Measurements from ENCODE around the gene SLIT3.

Gene SLIT3

DNA sequence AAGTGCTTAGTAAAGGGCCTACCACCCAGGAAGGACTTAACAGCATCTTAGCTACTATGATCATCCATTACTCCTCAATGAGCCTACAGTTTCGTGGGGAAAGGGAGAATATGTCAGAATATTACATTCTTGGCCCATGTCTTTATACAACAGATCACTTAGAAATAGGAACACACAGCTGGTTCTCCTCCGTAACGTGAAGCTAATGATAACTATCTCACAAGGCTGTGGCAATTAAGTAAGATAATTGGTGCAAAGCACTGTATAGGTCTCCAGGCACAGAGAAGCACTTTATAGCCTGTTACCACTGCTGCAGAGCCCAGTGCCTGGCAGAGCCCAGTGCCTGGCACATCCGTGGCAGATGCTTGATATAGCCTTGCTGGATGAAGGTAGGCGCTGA is 347.6 kb downstream of the SLIT3 start:
- DNase-seq (ENCODE audit: low spot score), result no peak

DNA sequence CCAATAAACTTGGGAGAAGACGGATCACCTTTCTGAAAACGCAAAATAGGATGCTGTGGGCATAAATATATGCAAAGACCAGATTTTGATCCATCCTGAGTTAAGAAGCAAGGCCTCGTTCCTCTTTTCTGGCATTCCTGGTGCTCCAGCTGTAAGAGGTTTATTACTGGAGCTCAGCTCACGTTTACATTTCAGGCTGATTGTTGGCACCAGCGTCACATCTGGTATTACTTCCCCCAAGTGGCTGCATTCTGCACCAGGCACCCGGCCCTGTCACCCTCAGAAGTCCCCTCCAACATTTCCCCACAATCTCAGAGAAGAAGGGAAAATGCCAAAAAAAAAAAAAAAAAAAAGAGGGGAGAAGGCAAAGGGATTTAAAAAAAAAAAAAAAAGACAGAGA is 348.7 kb downstream of the SLIT3 start:
- no peak for DNase-seq (ENCODE audit: low spot score)

DNA sequence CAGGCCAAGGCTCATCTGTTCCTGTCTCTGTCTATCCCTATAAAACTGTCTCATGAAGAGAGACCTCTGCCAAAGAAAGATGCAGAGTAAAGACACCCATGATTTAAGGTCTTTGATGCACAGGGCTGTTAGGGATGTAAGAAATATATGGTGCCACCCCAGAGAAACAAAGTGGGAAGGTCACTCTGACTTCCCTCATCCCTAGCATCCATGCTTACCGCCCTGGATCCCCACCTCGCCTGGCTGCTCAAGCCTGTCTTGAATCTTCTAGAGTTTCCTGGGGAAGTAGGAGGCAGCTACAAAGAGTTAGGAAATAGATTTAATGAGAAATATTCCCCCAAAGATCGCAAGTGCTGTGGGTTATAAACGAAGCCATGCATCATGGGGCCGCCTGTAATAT is 349.2 kb downstream of the SLIT3 start:
- DNase-seq (ENCODE audit: low spot score), result no peak

DNA sequence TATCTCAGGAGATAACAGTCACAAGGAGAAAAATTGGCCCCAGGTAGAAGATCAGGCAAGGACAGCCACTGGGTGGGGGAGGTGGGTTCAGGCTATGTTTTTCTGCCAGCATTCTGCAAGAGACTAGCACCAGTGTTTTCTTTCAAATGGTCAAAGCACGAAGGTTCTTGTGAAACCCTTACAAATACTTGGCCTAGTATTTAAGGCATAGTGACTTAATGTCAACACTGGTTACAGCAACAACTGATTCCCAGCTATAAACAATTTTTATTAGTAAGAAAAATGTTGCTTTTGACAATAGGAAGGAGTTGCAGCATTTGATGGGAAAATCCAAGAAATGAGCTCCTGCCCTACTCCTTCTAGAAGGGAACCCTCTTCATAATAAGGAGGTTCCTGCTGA is 349.6 kb downstream of the SLIT3 start:
- DNase-seq (ENCODE audit: low spot score), result no peak

DNA sequence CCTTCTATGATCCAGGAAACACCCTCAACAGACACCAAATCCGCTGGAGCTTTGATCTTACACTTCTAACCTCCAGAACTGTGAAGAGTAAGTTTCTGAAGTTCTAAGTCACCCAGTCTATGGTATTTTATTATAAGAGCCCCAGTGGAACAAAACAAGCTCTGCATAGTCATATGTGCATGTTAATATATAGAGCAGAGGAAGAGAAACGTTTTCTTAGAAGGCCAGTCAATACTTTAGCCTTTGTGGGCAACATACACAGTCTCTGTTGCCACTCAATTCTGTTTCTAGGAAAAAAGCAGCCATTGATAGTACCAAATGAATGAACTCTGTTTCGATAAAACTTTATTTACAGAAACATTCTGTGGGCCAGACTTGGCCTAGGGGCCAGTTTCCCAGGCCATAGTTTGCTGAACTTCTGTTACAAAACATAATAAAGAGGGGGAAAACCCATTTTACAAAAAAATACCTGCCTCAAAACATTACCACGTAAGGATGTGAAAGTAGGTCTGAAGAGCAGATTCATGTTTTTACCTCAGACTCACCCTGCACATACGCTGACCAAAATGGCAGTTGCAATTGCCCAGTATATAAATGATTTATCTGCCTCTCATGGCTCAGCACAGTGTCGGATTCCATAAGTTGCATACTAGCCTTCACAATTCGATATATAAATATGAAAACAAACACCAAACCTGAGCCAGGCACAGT is 350.5 kb downstream of the SLIT3 start:
- DNase-seq (ENCODE audit: low spot score), result no peak

DNA sequence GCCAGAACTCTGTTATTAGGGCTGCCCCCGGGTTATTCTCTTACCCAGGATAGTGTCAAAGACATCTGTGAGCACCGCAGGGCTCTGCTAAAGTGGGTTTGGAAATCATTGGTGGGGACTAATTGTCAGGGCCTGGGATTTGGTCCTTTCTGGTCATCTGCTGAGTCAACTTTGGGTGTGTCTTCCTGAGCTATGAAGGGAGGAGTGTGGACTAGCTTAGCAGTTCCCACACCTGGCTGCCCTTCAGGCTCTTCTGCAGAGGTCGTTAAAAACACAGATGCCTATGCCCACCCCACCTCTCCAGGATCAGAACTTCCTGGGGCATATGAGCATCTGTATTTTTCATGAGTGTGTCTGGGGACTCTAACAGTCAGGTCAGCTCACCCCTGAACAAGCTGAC is 352.2 kb downstream of the SLIT3 start:
- no peak for DNase-seq (ENCODE audit: low spot score)

DNA sequence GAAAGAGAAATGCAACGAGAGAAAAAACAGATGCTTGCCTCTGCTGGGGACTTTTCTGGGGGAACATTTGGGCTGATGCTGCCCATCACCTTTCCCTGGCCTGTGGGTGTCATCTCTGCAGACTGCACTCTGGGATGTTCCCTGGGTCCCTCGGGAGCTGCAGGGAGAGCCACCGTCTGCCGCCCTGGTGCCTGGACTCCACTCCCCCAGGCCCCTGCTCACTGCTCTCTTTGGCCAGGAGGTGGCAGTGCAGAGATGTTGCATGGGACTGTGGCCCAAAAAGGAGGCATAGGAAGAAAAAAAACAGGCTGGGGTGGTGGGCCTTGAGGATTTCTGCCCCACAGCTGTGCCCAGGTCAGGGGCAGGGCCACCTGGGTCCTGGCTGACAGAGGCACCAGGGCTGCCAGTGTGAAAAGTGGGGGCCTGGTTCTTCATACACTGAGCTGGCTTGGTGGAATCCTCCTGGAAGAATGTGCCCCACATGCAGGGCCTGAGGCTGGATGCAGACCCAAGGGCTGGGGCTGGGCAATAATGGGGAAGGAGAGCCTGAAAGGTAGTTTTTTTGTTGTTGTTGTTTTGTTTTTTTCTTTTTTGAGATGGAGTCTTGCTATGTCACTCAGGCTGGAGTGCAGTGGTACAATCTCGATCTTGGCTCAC is 353.6 kb downstream of the SLIT3 start:
- DNase-seq (ENCODE audit: low spot score), result peak; percentile 81

DNA sequence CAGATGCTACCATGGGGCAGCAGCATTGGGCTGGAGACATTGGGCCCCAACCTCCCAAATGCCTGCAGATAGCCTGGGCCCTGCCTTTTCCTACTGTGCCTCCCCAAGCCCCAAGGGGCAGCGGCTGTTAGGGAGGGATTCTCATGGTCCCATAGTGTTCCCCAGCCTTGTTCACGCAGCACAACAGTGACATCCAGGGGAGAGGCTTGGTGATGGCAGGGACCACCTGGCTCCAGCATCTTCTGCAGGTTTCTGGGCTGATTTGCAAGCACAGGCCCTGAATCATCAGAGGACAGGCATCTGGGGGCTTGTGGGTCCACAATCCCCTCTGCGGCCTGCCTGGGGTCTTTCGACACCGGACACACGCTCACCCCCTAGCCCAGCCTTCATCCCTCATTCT is 354.6 kb downstream of the SLIT3 start:
- DNase-seq (ENCODE audit: low spot score), result peak; percentile 60

DNA sequence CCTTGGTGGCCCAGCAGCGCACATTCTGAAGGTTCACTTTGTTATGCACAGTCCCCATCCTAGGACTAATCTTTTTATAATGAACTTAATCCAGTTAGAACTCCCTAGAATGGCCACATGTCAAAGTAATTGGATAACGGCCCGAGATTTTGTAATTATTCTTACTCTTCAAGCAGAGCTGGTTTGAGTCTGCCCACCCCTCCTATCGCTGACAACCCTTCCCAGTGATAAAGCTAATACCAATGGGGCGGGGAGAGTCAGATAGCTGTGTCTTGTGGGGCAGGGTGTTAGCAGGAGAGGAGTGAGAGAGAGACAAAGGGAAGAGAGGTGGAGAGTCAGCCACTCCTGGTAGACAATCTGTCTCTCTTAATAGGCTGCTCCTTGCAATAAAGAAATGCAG is 356.9 kb downstream of the SLIT3 start:
- peak; percentile 52 for DNase-seq (ENCODE audit: low spot score)

DNA sequence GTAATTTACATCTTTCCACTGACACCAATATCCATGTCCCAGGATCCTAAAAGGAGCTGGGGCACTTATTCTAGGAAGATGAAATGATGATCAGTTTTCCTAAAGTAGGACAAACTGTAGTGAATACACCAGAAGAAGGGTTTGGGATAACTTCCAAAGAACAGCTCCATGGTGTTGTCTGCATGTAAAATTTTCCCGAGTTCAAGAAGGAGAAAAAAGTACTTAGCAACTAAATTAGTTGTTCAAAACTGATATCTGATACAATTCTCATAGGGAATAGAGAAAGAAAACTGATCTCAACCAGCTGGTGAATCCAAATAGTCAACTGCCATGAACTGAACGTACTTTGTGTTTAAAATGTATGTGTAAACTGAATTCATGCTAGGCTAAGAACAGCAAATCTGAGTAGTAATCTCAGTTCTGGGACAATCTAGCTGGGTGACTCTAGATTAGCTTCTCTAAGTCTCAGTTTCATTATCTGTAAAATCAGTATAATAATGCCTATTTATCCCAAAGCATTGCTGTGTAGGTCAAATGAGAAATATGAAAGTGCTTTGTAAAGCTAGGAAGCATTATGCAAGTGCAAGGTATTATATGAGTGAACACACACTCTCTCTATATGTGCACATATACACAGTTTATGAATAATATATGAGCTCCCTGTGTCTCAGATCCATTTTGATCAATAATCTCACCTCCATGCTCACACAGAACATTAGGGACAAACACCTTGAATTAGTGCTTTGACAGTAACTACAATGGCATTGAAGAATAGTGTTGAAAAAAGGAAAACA is 357.7 kb downstream of the SLIT3 start:
- no peak for DNase-seq (ENCODE audit: low spot score)

DNA sequence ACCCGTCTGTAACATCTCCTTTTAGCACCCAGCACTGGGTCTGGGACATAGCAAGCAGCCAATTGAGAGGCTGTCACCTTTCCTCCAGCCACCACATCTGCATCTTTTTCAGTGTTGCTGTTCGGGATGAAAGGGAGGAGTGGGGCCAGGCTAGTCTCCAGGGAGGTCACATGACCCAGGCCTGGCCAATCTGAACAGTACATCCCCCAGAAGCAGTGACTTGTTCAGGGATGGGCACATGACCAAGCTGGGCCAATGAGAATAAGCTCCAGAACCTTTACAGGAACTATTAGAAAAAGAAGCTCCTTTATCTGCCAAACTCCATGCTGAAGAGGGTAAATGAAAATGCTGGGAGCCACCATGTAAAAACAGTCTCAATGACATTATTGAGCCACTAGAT is 359.0 kb downstream of the SLIT3 start:
- DNase-seq (ENCODE audit: low spot score), result no peak

DNA sequence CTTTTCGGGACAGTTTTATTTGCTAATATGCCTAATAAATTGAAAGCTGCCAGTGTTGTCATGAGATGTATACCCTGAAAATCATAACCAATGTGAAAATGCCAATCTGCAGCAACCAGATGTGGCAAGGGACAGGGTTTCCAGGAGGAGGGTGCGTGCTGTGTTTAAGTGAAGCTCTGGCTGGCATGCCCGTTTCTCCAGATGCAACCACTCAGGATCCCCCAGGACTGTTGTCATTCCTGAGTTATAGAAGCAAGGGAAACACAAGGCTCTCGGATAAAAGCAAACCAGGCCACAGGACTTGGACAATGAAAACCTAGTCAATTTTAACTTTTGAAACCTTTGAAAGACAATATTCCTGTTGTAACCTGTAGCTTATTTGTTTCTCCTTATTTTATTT is 360.2 kb downstream of the SLIT3 start:
- no peak for DNase-seq (ENCODE audit: low spot score)

DNA sequence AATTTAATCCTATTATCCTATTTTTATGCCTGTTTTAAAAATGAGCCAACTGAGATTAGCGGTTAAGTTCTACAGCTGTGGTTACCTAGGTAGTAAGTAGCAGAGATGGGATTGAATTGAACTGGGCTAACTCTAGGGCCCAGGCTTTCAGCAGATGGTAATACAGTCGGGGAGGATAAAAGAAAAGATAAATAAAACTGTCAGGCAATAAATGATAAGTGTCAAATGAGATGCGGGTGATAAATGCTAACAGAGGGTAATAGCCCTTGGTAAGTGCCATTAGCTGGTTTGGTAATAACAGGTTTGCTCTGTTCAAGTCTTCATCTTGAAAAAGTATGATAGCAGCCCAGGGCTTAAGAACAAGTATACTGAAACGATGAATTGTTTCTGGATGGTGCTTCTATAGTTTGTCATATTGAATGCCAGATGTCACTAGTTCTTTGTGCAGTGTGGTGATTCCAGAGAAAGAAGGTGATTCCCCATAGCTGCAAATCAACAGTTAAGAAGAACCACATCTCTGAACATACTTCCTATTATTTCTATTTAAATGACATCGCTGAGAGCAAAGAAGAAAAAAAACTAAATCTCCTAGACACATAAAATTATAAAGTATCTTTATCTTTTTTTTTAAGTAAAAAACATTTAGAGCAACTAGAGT is 360.9 kb downstream of the SLIT3 start:
- no peak for DNase-seq (ENCODE audit: low spot score)

DNA sequence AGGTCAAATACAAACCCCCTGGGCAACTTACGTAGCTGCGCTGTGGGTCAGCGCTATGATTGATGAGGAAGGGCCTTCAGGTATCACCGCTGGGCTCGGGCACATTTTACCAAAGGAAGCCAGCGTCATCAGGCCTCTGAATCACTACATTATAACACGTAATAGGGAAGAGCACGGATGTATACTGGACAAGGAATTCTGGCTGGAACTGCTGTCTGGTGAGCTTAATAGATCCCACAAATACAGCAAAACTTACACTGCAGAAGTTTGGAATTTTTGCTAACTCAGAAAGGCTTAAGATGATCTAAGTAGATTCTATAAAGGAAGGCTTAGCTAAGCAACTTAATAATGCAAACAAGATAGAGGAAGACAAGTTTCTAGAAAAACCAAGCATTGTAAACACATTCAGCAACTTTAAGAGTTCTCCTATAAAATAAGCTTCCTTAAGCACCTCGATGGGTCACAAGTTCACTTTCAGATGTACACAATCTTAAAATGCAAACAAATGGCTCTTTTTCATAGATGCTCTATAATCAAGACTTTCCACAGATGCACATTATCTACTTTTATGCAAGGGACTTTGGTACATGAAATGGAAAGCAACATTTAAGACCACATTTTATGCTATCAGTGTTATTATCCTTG is 361.7 kb downstream of the SLIT3 start:
- no peak for DNase-seq (ENCODE audit: low spot score)

DNA sequence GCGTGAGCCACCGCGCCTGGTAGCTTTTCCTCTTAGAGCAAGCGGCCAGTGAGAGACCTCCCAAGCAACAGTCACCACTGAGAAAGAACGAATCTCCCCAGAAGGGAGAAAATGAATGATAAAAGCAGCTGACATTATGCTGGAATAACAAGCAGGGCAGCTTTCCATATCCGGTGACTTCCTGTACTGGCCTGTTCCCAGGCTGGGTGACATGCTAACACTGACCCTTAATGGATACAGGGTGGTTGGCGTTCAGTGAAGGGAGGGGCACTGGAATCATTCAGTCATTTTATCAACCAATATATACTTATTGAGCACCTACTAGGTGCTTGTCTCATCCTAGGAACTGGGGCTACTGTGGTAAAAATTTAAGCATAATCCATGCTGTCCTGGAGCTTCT is 364.4 kb downstream of the SLIT3 start:
- no peak for DNase-seq (ENCODE audit: low spot score)

DNA sequence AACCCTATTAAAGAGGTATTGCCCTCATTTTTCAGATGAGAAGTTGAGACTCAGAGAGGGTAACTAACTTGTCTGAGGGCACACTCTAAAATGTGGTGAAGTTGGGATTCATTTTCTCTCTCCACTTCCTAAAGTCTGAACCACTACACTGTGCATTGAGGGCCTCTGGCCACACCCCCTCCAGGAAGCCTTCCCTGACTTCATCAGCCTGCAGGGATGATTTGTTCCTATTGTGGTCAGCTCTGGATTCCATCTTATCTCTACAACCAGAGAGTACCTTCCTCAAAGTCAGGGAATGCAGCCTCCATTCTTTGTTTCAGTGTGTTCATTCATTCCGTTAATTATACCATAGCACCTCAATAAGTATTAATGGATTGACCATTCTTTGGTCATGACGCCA is 365.8 kb downstream of the SLIT3 start:
- DNase-seq (ENCODE audit: low spot score), result no peak

DNA sequence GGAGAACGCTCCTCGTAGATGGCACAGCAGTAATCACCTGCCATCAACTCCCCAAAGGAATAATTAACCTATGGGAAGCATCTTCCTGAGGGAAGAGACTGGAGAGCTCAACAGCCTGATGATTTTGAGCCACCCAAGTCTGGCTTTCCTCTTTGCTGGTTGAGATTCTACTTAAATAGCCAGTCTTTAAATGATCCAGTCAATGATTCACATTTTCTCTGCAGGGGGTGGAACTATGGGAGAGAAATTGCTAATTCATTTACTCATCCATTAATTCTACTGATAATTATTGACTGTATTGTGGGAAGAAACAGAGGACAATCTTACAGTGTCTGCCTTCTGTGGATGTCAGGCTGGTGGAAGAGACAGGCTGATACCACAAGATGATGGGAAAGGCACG is 366.8 kb downstream of the SLIT3 start:
- DNase-seq (ENCODE audit: low spot score), result no peak

DNA sequence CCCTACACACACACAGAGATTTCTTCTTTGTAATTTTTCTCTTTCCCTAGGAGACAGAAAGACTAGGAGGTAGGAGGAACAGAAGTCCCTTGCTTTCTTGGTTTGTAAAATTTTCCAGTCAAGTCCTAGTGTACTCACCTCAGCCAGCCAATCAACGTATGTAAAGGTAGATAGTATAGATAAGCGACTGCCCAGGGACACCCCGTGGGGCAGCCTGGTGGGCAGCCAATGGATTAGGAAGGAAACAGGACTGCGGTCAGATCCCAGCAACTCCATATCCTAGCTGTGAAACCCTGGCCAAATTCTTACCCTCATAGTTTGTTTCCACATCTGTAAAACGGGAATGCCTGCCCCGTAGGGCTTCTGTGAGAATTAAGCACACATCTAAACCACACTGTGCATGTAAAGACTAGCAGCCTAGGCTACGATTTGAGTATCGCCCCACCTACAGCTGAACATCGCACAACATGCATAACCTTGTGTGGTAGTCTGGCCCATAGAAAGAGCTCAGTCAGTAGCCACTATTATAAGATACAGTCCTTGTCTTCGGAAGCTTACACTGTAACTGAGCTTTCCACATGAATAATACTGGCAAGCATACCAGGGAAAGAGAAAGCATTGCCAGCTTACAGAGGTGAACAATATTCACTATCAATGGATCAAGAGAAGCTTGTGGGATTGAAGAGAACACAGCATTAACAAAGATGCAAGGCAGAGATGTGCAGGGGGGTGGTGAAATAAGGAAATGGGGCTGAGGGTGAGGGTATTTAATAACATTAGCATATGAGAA is 368.3 kb downstream of the SLIT3 start:
- DNase-seq (ENCODE audit: low spot score), result no peak

DNA sequence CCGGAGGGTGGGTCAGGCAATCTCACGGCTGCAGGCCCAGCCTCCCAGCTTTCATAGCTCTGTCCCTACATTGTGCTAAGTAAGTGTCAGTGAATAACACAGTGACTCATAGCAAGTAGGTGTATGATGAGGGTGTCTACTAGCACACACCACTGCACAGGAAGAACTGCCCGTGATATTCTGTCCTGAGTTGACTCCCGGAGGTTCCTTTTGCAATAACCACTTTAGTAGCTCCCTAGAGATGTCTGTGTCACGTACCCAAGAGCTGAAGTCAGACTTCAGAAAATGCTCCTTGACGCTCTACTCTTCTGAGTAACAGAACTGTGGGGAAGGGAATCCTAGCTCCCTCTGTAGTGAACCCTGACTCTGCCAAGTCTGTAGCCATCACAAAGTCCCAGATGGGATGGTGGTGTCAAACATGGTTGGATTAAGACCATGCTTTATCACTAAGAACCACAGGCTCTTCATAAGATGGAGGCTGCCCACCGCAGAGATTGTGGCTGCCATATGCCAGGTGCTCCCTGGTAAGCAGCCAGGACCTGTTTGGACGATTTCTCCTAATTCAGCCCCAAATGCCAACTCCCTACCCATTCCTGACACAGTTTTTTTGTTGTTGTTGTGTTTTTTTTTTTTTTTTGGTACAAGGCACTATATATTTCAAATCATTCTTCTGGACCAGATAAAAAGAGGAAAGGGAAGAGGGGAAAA is 369.1 kb downstream of the SLIT3 start:
- DNase-seq (ENCODE audit: low spot score), result no peak

DNA sequence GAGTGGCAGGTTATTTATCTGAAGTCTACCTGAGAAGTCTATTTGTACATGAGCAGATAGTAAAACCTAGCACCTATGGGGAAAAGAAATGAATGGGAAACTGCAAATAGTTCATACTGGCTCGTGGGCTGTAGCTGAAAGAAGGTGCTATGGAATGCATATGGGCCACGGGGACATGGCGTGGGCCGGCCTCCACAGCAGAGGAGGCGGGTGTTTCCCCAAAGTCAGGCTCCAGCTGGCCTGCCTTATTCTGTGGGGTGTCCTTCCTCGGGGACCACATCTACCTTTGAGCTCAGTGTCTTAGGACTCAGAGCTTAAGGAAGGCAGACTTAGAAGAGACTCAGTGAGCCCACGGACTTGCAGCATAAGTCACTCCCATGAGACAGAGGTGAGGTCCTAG is 371.3 kb downstream of the SLIT3 start:
- DNase-seq (ENCODE audit: low spot score), result no peak

DNA sequence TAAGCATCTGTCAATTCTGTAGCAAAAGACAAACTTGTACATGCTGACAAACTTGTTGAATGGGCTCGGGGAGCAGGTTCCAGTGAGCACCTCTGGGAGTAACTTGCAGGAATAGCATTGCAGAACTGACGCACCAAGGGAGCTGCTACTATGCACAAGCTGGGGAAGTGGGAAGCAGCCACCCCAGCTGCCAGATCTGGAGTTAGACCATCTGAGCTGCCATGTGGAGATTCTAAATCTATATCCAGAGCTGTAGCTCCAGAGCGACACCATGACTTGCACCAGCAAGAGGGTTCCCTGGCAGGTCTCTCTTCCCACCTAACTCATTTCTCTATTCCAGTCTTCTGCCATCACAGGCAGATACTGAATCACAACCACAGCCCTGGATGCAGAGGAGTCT is 375.8 kb downstream of the SLIT3 start:
- no peak for DNase-seq (ENCODE audit: low spot score)
